NCI-H187 treated with DMSO at 0.1 percent for 48 hours (cell line): ENCODE measurements around the gene COMMD6.

ENCODE experiments used
- DNase-seq: peaks from one replicate; lab custom pipeline; 2025; lab: John Stamatoyannopoulos, UW

The COMMD6 gene

GRCh38 chr13:75521956-75522355 is 15.7 kb downstream of the COMMD6 start:
- DNase-seq: no peak

GRCh38 chr13:75518439-75519088 is 19.1 kb downstream of the COMMD6 start:
- DNase-seq: no peak

GRCh38 chr13:75514080-75514995 is 23.3 kb downstream of the COMMD6 start:
- no peak for DNase-seq

- DNase-seq: no peak
Observed at GRCh38 chr13:75513271-75513670, 24.4 kb downstream of the COMMD6 start.

- DNase-seq: no peak
Observed at GRCh38 chr13:75512253-75512652, 25.4 kb downstream of the COMMD6 start.

- no peak for DNase-seq
Observed at GRCh38 chr13:75511051-75511625, 26.5 kb downstream of the COMMD6 start.

GRCh38 chr13:75508002-75508548 is 29.6 kb downstream of the COMMD6 start:
- DNase-seq: no peak

- no peak for DNase-seq
Observed at GRCh38 chr13:75507027-75508001, 30.3 kb downstream of the COMMD6 start.

- DNase-seq: no peak
Observed at GRCh38 chr13:75506018-75506417, 31.6 kb downstream of the COMMD6 start.

- no peak for DNase-seq
Observed at GRCh38 chr13:75505327-75505726, 32.3 kb downstream of the COMMD6 start.

GRCh38 chr13:75495938-75496337 is 41.7 kb downstream of the COMMD6 start:
- no peak for DNase-seq

GRCh38 chr13:75494491-75494890 is 43.1 kb downstream of the COMMD6 start:
- no peak for DNase-seq

- DNase-seq: no peak
Observed at GRCh38 chr13:75493156-75493555, 44.5 kb downstream of the COMMD6 start.

GRCh38 chr13:75492389-75492788 is 45.3 kb downstream of the COMMD6 start:
- no peak for DNase-seq

- DNase-seq: no peak
Observed at GRCh38 chr13:75491376-75491775, 46.3 kb downstream of the COMMD6 start.

GRCh38 chr13:75489502-75490263 is 48.0 kb downstream of the COMMD6 start:
- no peak for DNase-seq

GRCh38 chr13:75486146-75487062 is 51.2 kb downstream of the COMMD6 start:
- DNase-seq: no peak

GRCh38 chr13:75485286-75486062 is 52.2 kb downstream of the COMMD6 start:
- DNase-seq: no peak

- no peak for DNase-seq
Observed at GRCh38 chr13:75482820-75483079, 54.9 kb downstream of the COMMD6 start.
